OCI-LY1 (cell line): Measurements from ENCODE around the gene BDKRB1.

Source experiments
- EZH2 ChIP-seq: fragments of 200-600 bp; sonication (generic), shearing (Covaris generic); IDR thresholded peaks from 2 replicates; pipeline ENCODE4 v1.8.0; 2017; ENCODE audit warnings: borderline replicate concordance, mixed run types, mild to moderate bottlenecking, antibody characterized with exemption, low read length, moderate library complexity, mixed read lengths
- TF ChIP-seq, protein P1 (sequence below): fragments of 200-600 bp; sonication (generic), shearing (Covaris generic); IDR thresholded peaks from 2 replicates; pipeline ENCODE4 v1.5.1; 2017; ENCODE audit warnings: mild to moderate bottlenecking, antibody characterized with exemption, low read length, moderate library complexity, mixed read lengths

DNA sequence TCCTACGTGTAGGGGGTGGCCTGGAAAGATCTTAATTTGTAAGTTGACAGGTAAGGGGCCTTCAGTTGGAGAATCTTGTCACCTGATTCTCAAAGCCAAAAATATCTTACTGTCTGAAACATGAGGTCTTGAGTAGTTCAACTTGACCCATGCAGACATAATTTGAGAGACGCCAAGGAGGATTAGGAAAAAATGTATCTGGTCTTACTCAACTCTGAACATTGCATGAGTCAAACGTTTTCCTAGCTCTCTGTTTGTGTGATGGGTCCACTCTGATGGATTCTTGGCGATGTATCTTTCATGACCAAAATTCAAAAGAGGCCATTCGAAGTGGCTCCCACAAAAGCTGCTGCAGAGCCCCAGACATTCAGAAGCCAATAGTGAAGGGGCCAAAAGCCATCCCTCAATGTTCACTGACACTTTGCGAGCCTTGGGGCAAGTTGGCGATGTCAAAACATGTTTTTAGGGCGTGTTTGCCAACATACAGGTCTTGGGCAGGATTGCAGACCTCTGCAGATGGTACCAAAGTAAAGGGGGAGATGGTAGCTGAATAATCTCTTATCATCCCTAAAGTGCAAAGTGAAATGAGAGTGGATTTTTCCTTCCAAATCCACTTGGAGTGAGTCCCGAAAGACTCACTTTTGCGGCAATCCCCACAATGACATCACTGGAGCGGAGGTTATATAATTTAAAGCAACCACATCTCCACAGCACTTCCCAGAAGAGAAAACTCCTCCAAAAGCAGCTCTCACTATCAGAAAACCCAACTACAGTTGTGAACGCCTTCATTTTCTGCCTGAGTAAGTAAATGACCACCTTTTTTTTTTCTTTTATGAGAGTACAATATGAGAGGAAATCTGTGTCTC, at the start of gene BDKRB1:
- TF ChIP-seq, protein P1, sequence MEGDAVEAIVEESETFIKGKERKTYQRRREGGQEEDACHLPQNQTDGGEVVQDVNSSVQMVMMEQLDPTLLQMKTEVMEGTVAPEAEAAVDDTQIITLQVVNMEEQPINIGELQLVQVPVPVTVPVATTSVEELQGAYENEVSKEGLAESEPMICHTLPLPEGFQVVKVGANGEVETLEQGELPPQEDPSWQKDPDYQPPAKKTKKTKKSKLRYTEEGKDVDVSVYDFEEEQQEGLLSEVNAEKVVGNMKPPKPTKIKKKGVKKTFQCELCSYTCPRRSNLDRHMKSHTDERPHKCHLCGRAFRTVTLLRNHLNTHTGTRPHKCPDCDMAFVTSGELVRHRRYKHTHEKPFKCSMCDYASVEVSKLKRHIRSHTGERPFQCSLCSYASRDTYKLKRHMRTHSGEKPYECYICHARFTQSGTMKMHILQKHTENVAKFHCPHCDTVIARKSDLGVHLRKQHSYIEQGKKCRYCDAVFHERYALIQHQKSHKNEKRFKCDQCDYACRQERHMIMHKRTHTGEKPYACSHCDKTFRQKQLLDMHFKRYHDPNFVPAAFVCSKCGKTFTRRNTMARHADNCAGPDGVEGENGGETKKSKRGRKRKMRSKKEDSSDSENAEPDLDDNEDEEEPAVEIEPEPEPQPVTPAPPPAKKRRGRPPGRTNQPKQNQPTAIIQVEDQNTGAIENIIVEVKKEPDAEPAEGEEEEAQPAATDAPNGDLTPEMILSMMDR: no peak
- no peak for TF ChIP-seq EZH2
